Activated gamma-delta T cell treated with anti-CD3 and anti-CD28 coated beads, Interleukin-2, amount 50 U/mL, for 16 hours (primary cell): Measurements from ENCODE around the gene CTNNA2.

Source experiments
- DNase-seq: peaks from one replicate; pipeline ENCODE4 v3.0.0-alpha.2; 2020; ENCODE audit warnings: low read depth

The CTNNA2 gene

GRCh38 chr2:80403081-80403480 is 890.2 kb downstream of the CTNNA2 start:
- DNase-seq: no peak

- no peak for DNase-seq
Observed at GRCh38 chr2:80407377-80407776, 894.5 kb downstream of the CTNNA2 start.

- no peak for DNase-seq
Observed at GRCh38 chr2:80410346-80410745, 897.5 kb downstream of the CTNNA2 start.

GRCh38 chr2:80413136-80413535 is 900.3 kb downstream of the CTNNA2 start:
- DNase-seq: no peak

GRCh38 chr2:80417737-80418136 is 904.9 kb downstream of the CTNNA2 start:
- DNase-seq: no peak

GRCh38 chr2:80420530-80421208 is 907.8 kb downstream of the CTNNA2 start:
- no peak for DNase-seq

- DNase-seq: no peak
Observed at GRCh38 chr2:80429251-80429650, 916.4 kb downstream of the CTNNA2 start.

- no peak for DNase-seq
Observed at GRCh38 chr2:80437959-80438358, 925.1 kb downstream of the CTNNA2 start.

GRCh38 chr2:80438686-80439085 is 925.8 kb downstream of the CTNNA2 start:
- DNase-seq: no peak

GRCh38 chr2:80454628-80455027 is 941.8 kb downstream of the CTNNA2 start:
- no peak for DNase-seq

GRCh38 chr2:80459028-80459427 is 946.2 kb downstream of the CTNNA2 start:
- DNase-seq: no peak

- DNase-seq: no peak
Observed at GRCh38 chr2:80461505-80462197, 948.8 kb downstream of the CTNNA2 start.

- no peak for DNase-seq
Observed at GRCh38 chr2:80462654-80463053, 949.8 kb downstream of the CTNNA2 start.

- DNase-seq: no peak
Observed at GRCh38 chr2:80464275-80464674, 951.4 kb downstream of the CTNNA2 start.

- DNase-seq: no peak
Observed at GRCh38 chr2:80467262-80467811, 954.5 kb downstream of the CTNNA2 start.

- no peak for DNase-seq
Observed at GRCh38 chr2:80469428-80469827, 956.6 kb downstream of the CTNNA2 start.

- DNase-seq: no peak
Observed at GRCh38 chr2:80473069-80473468, 960.2 kb downstream of the CTNNA2 start.

GRCh38 chr2:80473796-80474195 is 960.9 kb downstream of the CTNNA2 start:
- DNase-seq: no peak

GRCh38 chr2:80475970-80476369 is 963.1 kb downstream of the CTNNA2 start:
- no peak for DNase-seq

- DNase-seq: no peak
Observed at GRCh38 chr2:80476535-80477117, 963.8 kb downstream of the CTNNA2 start.

- no peak for DNase-seq
Observed at GRCh38 chr2:80482276-80482675, 969.4 kb downstream of the CTNNA2 start.

GRCh38 chr2:80489717-80490116 is 976.9 kb downstream of the CTNNA2 start:
- DNase-seq: no peak

GRCh38 chr2:80490964-80491363 is 978.1 kb downstream of the CTNNA2 start:
- DNase-seq: no peak
